HPDE6-E6E7 (cell line): ENCODE data around the gene ETS1.
A peak's percentile ranks its signal among the peaks of the same experiment; 100 is the strongest.

Experiments
- DNase-seq: peaks from one replicate; pipeline ENCODE4 v3.0.0; 2011; ENCODE audit warnings: missing footprints; ENCODE audit errors: extremely low spot score

The ETS1 gene

GRCh38 chr11:128519338-128519737 lies 68.0 kb downstream of the ETS1 start:
- DNase-seq = no peak

DNA sequence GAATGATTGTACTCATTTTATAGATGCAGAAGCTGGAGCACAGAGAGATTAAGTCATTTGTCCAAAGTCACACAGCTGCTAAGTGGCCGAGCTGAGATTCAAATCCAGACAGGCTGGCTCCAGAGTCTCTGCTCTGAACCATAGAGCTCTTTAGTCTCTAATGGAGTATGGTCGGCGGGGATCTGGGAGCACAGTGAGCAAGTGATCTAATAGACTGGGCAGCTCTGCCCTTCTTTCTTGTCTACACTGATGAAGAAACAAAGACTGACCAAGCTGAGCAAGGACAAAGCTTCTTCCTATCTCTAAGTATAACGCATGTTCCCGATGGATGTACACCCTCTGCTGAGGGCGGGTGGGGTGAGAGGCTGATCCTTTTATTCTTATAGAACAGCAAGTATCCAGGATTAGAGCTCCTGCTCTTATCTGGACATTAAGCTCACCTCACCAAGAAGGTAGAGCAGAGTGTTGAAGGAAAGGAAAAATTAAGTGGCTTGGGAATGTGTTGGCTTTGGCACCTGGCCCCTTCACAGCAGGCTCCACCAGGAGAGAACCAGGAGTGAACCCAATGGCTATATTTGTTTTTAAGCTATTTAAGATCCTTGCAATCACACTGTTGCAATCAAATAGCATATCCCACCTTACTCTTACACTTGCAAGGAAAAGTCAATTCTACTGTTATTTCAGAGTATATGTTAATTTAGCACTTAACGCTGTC lies 68.7 kb downstream of the ETS1 start:
- no peak for DNase-seq

DNA sequence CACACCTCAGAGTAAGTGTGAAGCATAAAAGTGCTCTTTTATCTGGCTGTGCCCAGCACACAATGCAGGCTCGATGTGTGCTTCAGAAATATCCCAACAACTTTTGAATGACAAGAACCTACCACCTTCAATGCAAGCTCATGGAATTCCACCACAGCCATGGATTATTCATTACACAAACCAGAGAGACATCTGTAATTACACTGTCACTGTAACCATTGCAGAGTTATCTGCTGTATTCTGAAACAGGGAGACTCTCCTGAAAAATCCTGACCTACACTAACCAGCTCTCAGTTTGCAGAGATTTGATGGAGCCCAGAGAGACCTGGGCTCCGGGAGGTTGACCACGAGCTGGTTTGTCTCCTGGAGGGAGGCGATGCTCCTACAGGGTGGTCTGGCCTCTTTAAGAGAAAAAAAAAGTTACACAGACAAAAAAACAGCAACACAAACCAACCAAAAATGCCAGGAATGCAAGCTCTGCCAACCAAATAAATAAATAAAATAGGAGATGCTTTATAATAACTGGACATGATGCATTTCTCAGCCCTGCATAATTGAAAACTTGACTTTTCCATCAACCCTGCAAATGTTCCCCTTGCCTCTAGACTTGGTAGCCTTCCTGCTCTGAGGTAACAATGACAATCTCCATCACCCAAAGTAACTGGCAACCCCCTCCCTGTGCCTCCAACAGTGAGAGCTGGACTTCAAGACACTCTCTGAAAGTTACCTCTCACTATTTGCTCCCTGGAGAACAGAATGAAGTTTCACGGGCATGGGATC lies 69.7 kb downstream of the ETS1 start:
- DNase-seq = no peak

DNA sequence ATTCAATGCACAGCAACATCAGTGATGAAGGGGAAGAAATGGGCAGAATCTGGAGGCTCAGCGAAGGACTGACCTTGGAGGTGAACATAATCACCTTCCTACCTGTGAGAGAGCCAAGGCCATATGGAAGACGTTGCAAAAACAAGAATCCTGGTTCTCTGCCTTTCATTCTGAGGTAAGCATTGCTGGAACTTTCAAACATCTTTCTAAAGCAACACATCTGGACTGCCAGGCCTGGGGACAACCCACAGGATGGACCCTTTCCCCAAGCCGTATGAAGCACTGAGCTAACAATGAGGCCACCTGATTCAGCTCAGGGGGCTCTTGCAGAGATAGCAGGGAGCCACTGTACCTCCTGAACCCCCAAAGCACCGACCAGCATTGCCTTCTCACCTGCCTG lies 70.5 kb downstream of the ETS1 start:
- no peak for DNase-seq

DNA sequence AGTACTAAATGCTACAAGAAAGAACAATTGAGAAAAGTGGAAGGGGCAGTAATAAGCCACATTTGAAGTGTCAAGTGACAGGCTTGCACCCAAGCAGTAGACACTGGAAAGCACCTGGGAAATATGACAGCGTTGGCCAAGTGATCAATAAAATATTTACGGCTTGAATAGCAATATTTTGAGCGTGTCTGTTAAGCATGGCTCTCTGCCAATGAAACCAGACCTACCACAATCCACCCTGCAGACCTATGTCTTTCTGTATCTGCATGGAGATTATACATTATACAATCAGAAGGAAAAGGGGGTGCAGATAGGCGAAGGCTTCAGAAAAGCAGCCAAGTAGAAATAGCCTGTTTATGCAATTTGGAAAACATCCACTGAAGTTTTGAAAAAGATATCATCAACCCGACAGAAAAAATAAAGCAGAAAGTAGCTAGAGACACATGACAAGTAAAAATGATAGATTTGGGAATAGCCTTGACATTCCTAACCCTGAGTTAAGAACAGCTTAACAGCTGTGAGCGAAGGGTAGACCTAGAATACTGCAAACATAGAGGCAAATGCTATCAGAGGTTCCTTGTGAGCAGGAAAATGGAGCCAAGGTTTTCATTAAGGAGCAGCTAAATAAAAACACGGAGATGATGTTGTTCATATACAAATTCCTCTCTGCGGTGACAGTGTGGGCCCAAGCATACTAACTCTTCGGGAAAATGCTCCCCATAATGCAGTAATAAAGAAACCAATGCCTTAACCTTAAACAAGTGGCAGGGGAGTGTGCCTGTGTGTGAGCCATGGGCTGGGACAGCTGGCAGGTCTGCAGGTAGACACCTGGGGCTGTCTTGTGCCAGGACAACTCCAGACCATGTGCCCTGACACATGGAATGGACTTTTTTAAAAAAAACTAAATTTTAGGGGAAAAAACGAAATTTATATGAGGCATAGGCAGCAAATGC lies 71.3 kb downstream of the ETS1 start:
- DNase-seq = no peak

- no peak for DNase-seq
These were observed 72.3 kb downstream of the ETS1 start for GRCh38 chr11:128515086-128515485.

- DNase-seq = no peak
These were observed 73.3 kb downstream of the ETS1 start for GRCh38 chr11:128513915-128514681.

DNA sequence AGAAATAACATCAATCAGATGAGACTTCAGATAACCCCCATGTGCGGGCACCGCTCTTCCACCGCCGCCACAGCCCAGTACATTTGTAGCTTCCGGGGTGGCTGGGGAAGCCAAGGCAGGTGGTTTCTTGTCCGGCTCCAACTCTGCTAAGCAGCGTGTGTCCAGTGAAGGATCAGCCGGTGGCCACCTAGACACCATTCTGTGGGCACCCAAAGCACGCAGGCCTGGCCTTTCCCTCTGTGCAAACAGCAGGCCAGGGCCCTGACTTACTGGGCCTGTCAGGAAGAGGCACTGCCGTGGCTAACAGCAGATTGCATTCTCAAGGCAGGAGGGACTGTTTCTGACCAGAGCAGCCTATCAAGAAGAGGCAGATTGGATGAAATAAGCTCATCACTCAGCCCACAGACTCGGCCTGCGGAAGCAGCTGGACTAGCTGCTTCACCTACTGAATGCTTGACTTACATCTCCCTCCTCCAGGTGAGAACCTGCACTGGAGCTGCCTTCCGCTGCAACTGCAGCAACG lies 74.8 kb downstream of the ETS1 start:
- no peak for DNase-seq

DNA sequence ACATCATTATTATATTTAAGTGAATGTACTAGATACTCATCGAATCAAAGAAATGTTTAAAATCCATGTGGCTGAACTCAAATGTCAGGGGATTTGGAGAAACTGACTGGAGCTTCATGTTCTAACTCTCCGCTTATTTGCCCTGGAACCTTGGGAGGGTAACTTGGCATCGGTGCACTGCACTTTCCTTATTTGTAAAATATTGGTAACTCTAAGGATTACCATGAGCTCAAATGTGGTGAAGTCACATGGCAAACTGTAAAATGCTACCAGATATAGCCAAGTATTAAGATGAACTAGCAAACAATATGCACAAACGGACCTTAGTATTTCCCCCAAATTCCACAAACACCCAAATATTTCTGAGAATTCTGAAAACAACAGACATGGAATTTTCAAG lies 75.6 kb downstream of the ETS1 start:
- DNase-seq = no peak

- DNase-seq = no peak
These were observed 77.6 kb downstream of the ETS1 start for GRCh38 chr11:128509621-128510389.

DNA sequence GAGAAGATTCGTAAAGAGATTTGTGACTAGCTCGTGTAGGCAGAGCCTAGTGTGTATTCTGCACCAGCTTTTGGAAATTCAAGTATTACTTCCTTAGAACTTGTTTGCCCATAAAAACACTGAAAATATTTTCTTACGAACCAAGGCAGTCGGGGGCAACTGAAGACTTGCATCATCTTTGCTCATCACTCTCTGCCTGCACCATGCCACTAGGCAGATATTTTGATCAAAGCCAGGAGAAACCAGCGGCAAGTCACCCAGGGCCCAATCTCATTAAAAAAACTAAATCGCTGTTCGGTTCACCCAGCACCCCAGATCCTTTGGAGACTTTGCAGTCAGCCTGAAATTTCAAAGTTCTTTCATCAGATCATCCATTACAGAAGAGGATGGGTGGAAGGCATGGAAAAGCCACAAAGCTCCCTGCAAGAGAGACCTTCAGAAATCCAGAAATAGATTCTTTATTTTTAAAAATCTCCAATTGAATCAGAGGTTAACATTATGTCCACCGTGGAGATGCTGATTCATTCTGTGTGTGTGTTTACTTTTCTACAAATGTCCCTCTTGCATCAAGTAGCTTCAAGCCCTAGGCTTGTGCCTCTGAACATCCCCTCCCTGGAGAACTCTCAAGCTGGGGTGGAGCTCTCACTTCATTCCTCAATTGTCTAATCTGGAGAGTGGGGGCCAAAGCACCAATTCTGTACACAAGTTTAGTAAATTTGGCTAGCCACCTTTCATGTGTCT lies 78.4 kb downstream of the ETS1 start:
- no peak for DNase-seq

GRCh38 chr11:128507936-128508335 lies 79.4 kb downstream of the ETS1 start:
- no peak for DNase-seq

GRCh38 chr11:128506999-128507611 lies 80.3 kb downstream of the ETS1 start:
- DNase-seq = peak; percentile 72

- no peak for DNase-seq
These were observed 81.0 kb downstream of the ETS1 start for GRCh38 chr11:128506356-128506755.

GRCh38 chr11:128505449-128506065 lies 81.8 kb downstream of the ETS1 start:
- no peak for DNase-seq

DNA sequence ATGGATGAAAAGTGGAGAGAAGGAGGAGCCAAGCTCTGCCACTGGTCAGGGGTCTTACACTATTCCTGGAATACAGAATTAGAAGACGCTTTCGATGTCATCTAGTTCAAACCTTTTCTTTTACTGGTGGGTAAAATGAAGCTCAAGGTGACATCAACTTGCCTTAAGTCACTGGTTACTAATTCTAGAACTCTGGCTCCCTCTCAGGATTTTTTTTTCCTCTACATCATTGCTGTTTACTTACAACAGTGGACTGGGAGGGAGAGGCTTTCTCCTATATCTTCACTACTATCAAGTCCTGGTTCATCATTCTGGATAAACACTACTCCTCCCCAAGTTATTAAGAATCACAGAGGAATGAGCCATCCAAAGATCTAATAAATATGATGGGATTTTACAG lies 82.9 kb downstream of the ETS1 start:
- no peak for DNase-seq

DNA sequence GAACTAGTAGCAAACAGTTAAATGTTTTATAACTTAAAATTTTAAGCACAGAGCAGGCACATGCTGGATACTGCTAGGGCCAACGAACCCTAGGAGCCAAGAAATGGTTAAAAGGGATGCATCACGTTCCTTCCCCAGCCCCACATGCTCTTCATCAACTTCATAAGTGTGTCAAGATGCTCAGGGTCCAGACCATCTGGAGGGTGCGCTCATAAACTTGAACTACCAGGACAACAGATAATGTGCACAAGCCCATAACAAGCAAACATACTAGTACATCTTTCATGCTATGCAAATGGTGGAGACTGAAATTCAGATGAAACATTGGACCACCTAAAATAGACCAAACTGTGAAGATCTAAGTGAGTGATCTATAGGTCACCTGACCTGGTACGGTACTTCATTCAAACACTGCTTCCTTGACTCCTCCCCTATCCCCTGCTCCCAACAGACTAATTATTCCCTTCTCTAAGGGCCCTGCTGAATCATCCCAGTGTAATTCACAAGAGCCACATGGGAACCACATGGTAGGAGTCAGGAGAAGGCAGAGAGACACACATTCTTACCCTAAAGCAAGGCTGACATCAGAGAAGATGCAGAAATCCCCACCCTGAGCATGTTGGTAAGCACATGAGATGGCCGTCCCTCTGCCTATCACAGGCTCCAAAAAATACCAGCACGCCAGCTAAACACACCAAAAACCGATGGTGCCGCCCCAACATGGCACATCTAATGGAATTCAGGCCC lies 83.9 kb downstream of the ETS1 start:
- peak; percentile 54 for DNase-seq

- DNase-seq = no peak
These were observed 84.6 kb downstream of the ETS1 start for GRCh38 chr11:128502726-128503125.
